Panc1 (cell line): ENCODE measurements around the gene OPTC. TPM values are rescaled to one million over a fixed set of nuclear protein-coding genes. Genes with fewer than 3 reads are reported as not detected.
"Not testable (repeated sequence)": the region's sequence is repeated elsewhere in the genome, so short reads cannot be mapped to it uniquely, and the experiment has no call there.

ENCODE experiments used
- ATAC-seq: fragments of 200-7000 bp; cut with Tn5 transposase; 2 replicates; pipeline ENCODE4 v1.9.1; 2020; ENCODE audit warnings: mild to moderate bottlenecking, moderate library complexity
- BruUV-seq: library from RNA; stranded (reverse); fragments of 400-500 nt; replicated peaks from 2 replicates; lab custom pipeline; 2021; lab: Mats Ljungman, UMichigan
- CTCF ChIA-PET: fragments of 300-600 bp; sonication (Branson Sonifier 250); formaldehyde crosslinking; loops from one replicate; lab custom pipeline; 2022; ENCODE audit warnings: antibody characterized with exemption; lab: Charles Lee
- POLR2A ChIA-PET: fragments of 300-600 bp; sonication (Branson Sonifier 250); formaldehyde crosslinking; loops from one replicate; lab custom pipeline; 2022; ENCODE audit warnings: antibody characterized with exemption; lab: Charles Lee
- DNase-seq: peaks from one replicate; pipeline ENCODE4 v3.0.0-alpha.2; 2010; ENCODE audit warnings: low read depth, low spot score
- H3K27ac ChIP-seq: 2 replicates; pipeline ENCODE4 v1.5.1; 2011; ENCODE audit warnings: mild to moderate bottlenecking, low read length, inconsistent platforms
- H3K27me3 ChIP-seq: fragments of 200-500 bp; sonication (Bioruptor generic); 2 replicates; pipeline ENCODE4 v1.6.0; 2014; ENCODE audit warnings: low read length, inconsistent platforms; ENCODE audit not compliant: control insufficient read depth, insufficient read depth
- H3K36me3 ChIP-seq: fragments of 200-500 bp; sonication (Bioruptor generic); 2 replicates; pipeline ENCODE4 v1.5.1; 2014; ENCODE audit warnings: inconsistent platforms, mild to moderate bottlenecking, low read length, moderate library complexity; ENCODE audit not compliant: control insufficient read depth, insufficient read depth
- H3K4me1 ChIP-seq: 2 replicates; pipeline ENCODE4 v1.5.1; 2011; ENCODE audit warnings: inconsistent platforms, mild to moderate bottlenecking, low read length, moderate library complexity; ENCODE audit not compliant: control insufficient read depth, insufficient read depth
- H3K4me3 ChIP-seq, 2 experiments: 2 replicates each; pipeline ENCODE4 v1.5.1; 2011 to 2012; ENCODE audit warnings: low read depth in 2 of 2, low read length in 2 of 2, mild to moderate bottlenecking in 2 of 2, inconsistent platforms in 1 of 2, moderate library complexity in 1 of 2
- H3K9me3 ChIP-seq: fragments of 200-500 bp; sonication (Bioruptor generic); 2 replicates; pipeline ENCODE4 v1.5.1; 2014; ENCODE audit warnings: low read depth, mild to moderate bottlenecking, inconsistent platforms, low read length, moderate library complexity; ENCODE audit not compliant: control insufficient read depth, insufficient read depth
- CTCF ChIP-seq: fragments of 450-650 bp; IDR thresholded peaks from 2 replicates; pipeline ENCODE4 v1.5.1; 2017; ENCODE audit warnings: mild to moderate bottlenecking
- POLR2AphosphoS5 ChIP-seq: IDR thresholded peaks from 2 replicates; pipeline ENCODE4 v1.6.1; 2012; ENCODE audit warnings: mild to moderate bottlenecking, low read depth, low read length, moderate library complexity
- REST ChIP-seq, 2 experiments: IDR thresholded peaks; 2 replicates each; pipeline ENCODE4 v1.6.1; 2011 to 2012; ENCODE audit warnings: low read depth in 2 of 2, control low read depth in 1 of 2, low read length in 1 of 2, mild to moderate bottlenecking in 1 of 2, moderate library complexity in 1 of 2; ENCODE audit not compliant: insufficient read depth in 1 of 2
- SIN3A ChIP-seq: IDR thresholded peaks from 2 replicates; pipeline ENCODE4 v1.6.1; 2012; ENCODE audit warnings: low read depth, mild to moderate bottlenecking, low read length, moderate library complexity, borderline replicate concordance; ENCODE audit not compliant: insufficient read depth
- TCF7L2 ChIP-seq: IDR thresholded peaks from 2 replicates; pipeline ENCODE4 v1.6.1; 2011; ENCODE audit warnings: mild to moderate bottlenecking, low read depth, low read length, inconsistent platforms
- in situ Hi-C: cut with HindIII; loops from 2 replicates; pipeline ENCODE4 v1.10.0; 2016; ENCODE audit warnings: low sequenced_read_pairs, low pct_unique_long_range_greater_than_20kb
- intact Hi-C: fragments of 100-400 bp; cut with micrococcal nuclease; formaldehyde crosslinking; loops from one replicate; pipeline ENCODE4 v1.10.0; 2022; ENCODE audit not compliant: unreplicated experiment
- total RNA-seq: library from RNA; stranded (reverse); gene quantifications from one replicate; pipeline ENCODE4 v1.2.1, GENCODE V29; 2021; ENCODE audit not compliant: unreplicated experiment

The OPTC gene
- total RNA-seq, 1 experiment from 2014 or later = not detected

DNA sequence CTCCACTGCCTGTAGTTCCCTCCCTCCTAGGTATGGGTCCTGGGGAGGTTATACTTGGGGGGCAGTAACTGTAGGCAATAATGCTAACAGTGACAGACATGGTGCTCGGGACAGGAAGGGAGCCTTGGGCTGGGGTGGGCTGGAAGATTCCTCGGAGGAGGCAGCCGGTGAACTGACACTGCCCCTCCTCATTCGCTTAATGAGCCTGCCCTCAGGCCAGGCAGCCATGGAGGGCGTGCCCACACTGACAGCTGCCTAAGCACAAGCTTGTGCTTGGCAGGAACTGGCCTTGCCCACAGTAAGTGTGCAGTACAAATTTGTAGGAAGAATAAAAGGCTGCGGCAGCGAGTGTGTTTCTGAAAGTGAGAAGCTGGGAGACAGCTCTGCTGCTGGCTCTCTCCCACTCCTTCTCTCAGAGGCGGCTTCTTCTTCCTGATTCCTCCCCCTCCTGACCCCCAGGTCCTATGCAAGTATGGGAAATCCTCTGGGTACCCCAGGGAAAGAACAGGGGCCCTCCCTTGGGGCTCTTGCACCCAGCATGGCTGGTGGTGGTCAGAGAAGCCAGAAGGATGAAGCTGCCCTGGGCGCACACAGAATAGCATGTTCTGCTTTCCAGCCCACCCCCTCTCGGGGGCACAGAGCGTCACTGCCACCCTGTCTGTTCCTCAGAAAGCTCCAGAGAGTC is 23.6 kb downstream of the OPTC start:
- Histone ChIP-seq H3K9me3 (no peaks in the 10 kb centered on the region), H3K4me1 (peaks cover 9% of the 10 kb centered on the region), H3K27me3 (no peaks in the 10 kb centered on the region), H3K27ac (no peak overlapping the region), H3K36me3 (no peaks in the 10 kb centered on the region), H3K4me3 (no peak overlapping the region)
- BruUV-seq = no TSS peak
- in situ Hi-C loops (no loop called here), intact Hi-C loops (loop anchor here (10.0 kb wide), 1 partner anchor 107 kb away; the partner anchor contains the start of gene ATP2B4)
- ChIA-PET CTCF (no interaction called here), POLR2A (interaction anchor here (0.5 kb wide), 1 partner anchor 297 kb away, joined by 3 read pairs; no protein-coding TSS in a partner anchor)
- no peak for DNase-seq
- ATAC-seq = no peak
- TF ChIP-seq REST (IDR thresholded peaks at IDR 0.05; ENCODE audit: insufficient read depth in 1 of 2, low read depth in 2 of 2, low read length in 1 of 2) (no peak), POLR2AphosphoS5 (no peak), SIN3A (no peak), CTCF (no peak), TCF7L2 (no peak)

- DNase-seq, H3K36me3 ChIP-seq, H3K27ac ChIP-seq, H3K27me3 ChIP-seq, H3K9me3 ChIP-seq, in situ Hi-C loops, H3K4me3 ChIP-seq, ATAC-seq, POLR2A ChIA-PET, H3K4me1 ChIP-seq, BruUV-seq: not testable (repeated sequence)
- CTCF ChIA-PET = interaction anchor here (0.5 kb wide), 1 partner anchor 119 kb away, joined by 4 read pairs; no protein-coding TSS in a partner anchor
- intact Hi-C loops = loop anchor here (10.0 kb wide), 1 partner anchor 107 kb away; the partner anchor contains the start of gene ATP2B4
Observed at GRCh38 chr1:203518139-203518538, 24.2 kb downstream of the OPTC start.

DNA sequence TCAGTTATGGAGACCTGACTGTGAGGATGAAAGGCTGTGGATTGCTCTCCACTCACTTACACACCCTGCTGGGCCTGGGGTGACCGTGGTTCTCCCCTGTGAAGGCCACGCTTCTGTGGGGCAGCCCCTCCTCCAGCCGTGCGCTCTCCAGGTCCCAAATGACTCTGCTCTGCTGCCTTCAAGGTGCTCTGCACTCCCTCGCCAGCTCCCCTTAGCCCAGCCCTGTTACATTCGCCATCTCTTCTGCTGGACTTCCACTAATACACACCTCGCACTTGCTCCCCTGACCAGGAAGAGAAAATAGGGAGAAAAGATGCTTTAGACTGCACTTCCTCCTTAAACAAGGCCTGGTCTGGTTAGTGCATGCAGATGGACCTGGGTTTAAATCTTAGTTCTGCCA is 24.6 kb downstream of the OPTC start:
- POLR2A ChIA-PET = no interaction called here
- TF ChIP-seq POLR2AphosphoS5 (no peak), REST (IDR thresholded peaks at IDR 0.05; ENCODE audit: insufficient read depth in 1 of 2, low read depth in 2 of 2, low read length in 1 of 2) (no peak), SIN3A (no peak), TCF7L2 (no peak), CTCF (no peak)
- intact Hi-C loops = loop anchor here (10.0 kb wide), 1 partner anchor 106 kb away; the partner anchor contains the start of gene ATP2B4
- H3K27me3 ChIP-seq = no peaks in the 10 kb centered on the region
- no TSS peak for BruUV-seq
- DNase-seq = no peak
- H3K9me3 ChIP-seq = no peaks in the 10 kb centered on the region
- H3K4me1 ChIP-seq = peaks cover 1% of the 10 kb centered on the region; the same call in 1 of the 2 replicates
- H3K27ac ChIP-seq = no peak overlapping the region
- in situ Hi-C loops = no loop called here
- CTCF ChIA-PET = interaction anchor here (0.5 kb wide), 1 partner anchor 119 kb away, joined by 4 read pairs; no protein-coding TSS in a partner anchor
- no peak for ATAC-seq
- no peaks in the 10 kb centered on the region for H3K36me3 ChIP-seq
- H3K4me3 ChIP-seq = no peak overlapping the region
